HepG2 (cell line): ENCODE results near the gene ST6GALNAC4. TPM values are rescaled to one million over a fixed set of nuclear protein-coding genes. Genes with fewer than 3 reads are reported as not detected.

ENCODE experiments used
- AHDC1 ChIP-seq: sonication (generic); formaldehyde crosslinking; IDR thresholded peaks from 2 replicates; pipeline ENCODE4 v1.5.1; 2020; ENCODE audit warnings: mild to moderate bottlenecking, missing genetic modification reagents, borderline replicate concordance
- ASH2L ChIP-seq: fragments of 300-600, 200-600 bp; sonication (generic); IDR thresholded peaks from 2 replicates; pipeline ENCODE4 v1.7.0; 2017; ENCODE audit warnings: low read depth, mild to moderate bottlenecking, moderate library complexity, mixed read lengths, low read length; ENCODE audit not compliant: insufficient read length
- ETV6 ChIP-seq: sonication (generic); formaldehyde crosslinking; conservative IDR thresholded peaks from 2 replicates; pipeline ENCODE4 v1.4.0; 2020; ENCODE audit warnings: missing genetic modification reagents
- GFI1 ChIP-seq: sonication (generic); formaldehyde crosslinking; IDR thresholded peaks from 2 replicates; pipeline ENCODE4 v1.5.0; 2020; ENCODE audit warnings: missing genetic modification reagents, mild to moderate bottlenecking, borderline replicate concordance
- IRF2 ChIP-seq: IDR thresholded peaks from 2 replicates; pipeline ENCODE4 v1.6.1; 2018; ENCODE audit warnings: missing genetic modification reagents, missing compliant biosample characterization
- POLR2G ChIP-seq: fragments of 200-400 bp; formaldehyde crosslinking; IDR thresholded peaks from 2 replicates; pipeline ENCODE4 v1.6.1; 2018; ENCODE audit warnings: mild to moderate bottlenecking, low read depth, low read length, moderate library complexity
- RFX1 ChIP-seq: fragments of 450-650 bp; IDR thresholded peaks from 2 replicates; pipeline ENCODE4 v1.6.1; 2017
- TCF12 ChIP-seq, 2 experiments: fragments of 450-650 bp in 1 of 2; sonication (generic) in 1 of 2; formaldehyde crosslinking in 1 of 2; IDR thresholded peaks; 2 replicates each; pipeline versions ENCODE4 v1.6.1 to v1.8.0; 2017 to 2022; ENCODE audit warnings: antibody characterized with exemption in 1 of 2, mild to moderate bottlenecking in 1 of 2, missing genetic modification reagents in 1 of 2, moderate library complexity in 1 of 2
- ZBTB10 ChIP-seq: sonication (generic); formaldehyde crosslinking; IDR thresholded peaks from 2 replicates; pipeline ENCODE4 v1.4.0; 2020; ENCODE audit warnings: missing genetic modification reagents, borderline replicate concordance
- ZKSCAN1 ChIP-seq: fragments of 150-350 bp; IDR thresholded peaks from 2 replicates; pipeline ENCODE4 v1.6.1; 2014; ENCODE audit warnings: low read length
- ZNF12 ChIP-seq: sonication (generic); formaldehyde crosslinking; IDR thresholded peaks from 2 replicates; pipeline ENCODE4 v1.5.0; 2020; ENCODE audit warnings: missing genetic modification reagents
- ZNF276 ChIP-seq: sonication (generic); formaldehyde crosslinking; IDR thresholded peaks from 2 replicates; pipeline ENCODE4 v1.4.0; 2020; ENCODE audit warnings: mild to moderate bottlenecking, low read depth, missing genetic modification reagents
- ZNF552 ChIP-seq: sonication (generic); formaldehyde crosslinking; IDR thresholded peaks from 2 replicates; pipeline ENCODE4 v1.9.0; 2022; ENCODE audit warnings: missing genetic modification reagents, mild to moderate bottlenecking, borderline replicate concordance
- ZNF816 ChIP-seq: sonication (generic); formaldehyde crosslinking; IDR thresholded peaks from 2 replicates; pipeline ENCODE4 v1.8.0; 2022; ENCODE audit warnings: missing genetic modification reagents, mild to moderate bottlenecking, borderline replicate concordance
- polyA plus RNA-seq, 8 experiments: library from polyadenylated mRNA; depleted of rRNA in 3 of 8; stranded (reverse) in 7 of 8; unstranded in 1 of 8; fragments of >200 nt; fragmentation: Illumina TruSeq in 4 of 8; extraction: Trizol in 4 of 8; gene quantifications; 2 replicates each; pipeline versions ENCODE4 v1.2.1 to v1.2.3, GENCODE V29; 2011 to 2016; ENCODE audit warnings: low read depth in 4 of 8, missing spikeins in 1 of 8, mixed read lengths in 1 of 8; ENCODE audit not compliant: insufficient read depth in 1 of 8
- total RNA-seq, 5 experiments: library from RNA; depleted of rRNA; stranded (reverse); fragments of >200 nt; fragmentation: Illumina TruSeq; extraction: Trizol; gene quantifications; 2 replicates each; pipeline ENCODE4 v1.2.3, GENCODE V29; 2016; ENCODE audit warnings: low read depth in 1 of 5
- TF ChIP-seq, protein P1 (sequence below): sonication (generic); formaldehyde crosslinking; conservative IDR thresholded peaks from 2 replicates; pipeline ENCODE4 v1.4.0; 2020; ENCODE audit warnings: missing genetic modification reagents

The ST6GALNAC4 gene
- total and polyA plus RNA-seq, 2 of the 13 experiments (the other 11 are each of a cell fraction or from before 2014, with no cell fraction given): 18.8 to 27.7 TPM

DNA sequence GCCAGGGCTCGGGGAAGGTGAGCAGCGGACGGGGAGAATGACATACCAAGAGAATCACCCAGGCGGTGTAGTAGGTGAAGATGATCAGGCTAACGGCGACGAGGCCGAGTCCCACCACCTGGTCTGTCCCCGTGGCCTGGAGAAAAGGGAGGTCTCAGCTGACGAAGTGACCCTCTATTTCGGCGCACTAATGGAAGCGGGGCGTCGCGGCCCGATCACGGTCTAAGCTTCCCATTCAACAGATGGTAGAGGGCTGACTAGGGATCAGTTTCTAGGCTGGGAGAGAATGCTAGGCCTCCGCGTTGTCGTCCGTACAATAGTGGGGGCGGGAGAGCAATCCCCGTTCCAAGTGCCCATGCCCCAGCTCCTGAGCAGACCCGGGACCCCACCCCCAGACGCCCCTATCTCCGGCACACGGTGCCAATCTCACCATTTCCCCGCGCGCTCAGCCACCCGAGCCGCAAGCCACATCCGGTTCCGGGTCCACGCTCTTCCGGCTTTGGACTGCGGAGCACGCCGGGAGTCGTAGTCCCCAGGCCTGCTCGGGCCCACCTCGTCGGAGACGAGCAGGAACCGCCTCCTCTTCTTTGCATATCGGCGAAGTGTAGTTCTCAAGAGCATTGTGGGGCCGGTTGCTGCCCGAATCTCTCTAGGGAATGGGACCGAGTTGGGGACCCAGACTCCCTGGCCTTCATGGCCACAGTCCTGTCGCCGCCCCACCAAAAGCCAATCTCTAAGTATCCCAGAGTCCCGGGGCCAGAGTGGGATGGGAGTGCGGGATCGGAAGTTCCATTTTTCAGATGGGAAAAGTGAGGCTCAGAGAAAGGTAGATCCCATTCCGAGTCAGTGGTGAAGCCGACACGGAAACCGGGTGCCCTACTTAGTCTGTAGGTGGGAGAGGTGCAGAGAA is 20.8 kb upstream of the ST6GALNAC4 start, which contains the start of gene DPM2 (continued):
- no peak for TF ChIP-seq GFI1 (CRISPR knock-in tag)
- no peak for TF ChIP-seq ZNF276 (CRISPR knock-in tag)
- no peak for TF ChIP-seq ZNF816
- TF ChIP-seq ZBTB10: no peak
- TF ChIP-seq AHDC1 (CRISPR knock-in tag): no peak
- TF ChIP-seq ASH2L: peak; percentile 40
- TF ChIP-seq POLR2G: peak; percentile 89
- TF ChIP-seq IRF2 (CRISPR knock-in tag): peak; percentile 86
- TF ChIP-seq TCF12 (IDR thresholded peaks at IDR 0.05): no peak
- TF ChIP-seq TCF12 (CRISPR knock-in tag; IDR thresholded peaks at IDR 0.05): no peak
- TF ChIP-seq RFX1: no peak
- TF ChIP-seq ETV6 (CRISPR knock-in tag): peak; percentile 85
- TF ChIP-seq ZKSCAN1: no peak
- TF ChIP-seq, protein P1, sequence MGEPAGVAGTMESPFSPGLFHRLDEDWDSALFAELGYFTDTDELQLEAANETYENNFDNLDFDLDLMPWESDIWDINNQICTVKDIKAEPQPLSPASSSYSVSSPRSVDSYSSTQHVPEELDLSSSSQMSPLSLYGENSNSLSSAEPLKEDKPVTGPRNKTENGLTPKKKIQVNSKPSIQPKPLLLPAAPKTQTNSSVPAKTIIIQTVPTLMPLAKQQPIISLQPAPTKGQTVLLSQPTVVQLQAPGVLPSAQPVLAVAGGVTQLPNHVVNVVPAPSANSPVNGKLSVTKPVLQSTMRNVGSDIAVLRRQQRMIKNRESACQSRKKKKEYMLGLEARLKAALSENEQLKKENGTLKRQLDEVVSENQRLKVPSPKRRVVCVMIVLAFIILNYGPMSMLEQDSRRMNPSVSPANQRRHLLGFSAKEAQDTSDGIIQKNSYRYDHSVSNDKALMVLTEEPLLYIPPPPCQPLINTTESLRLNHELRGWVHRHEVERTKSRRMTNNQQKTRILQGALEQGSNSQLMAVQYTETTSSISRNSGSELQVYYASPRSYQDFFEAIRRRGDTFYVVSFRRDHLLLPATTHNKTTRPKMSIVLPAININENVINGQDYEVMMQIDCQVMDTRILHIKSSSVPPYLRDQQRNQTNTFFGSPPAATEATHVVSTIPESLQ (CRISPR knock-in tag): no peak
- no peak for TF ChIP-seq ZNF12
- TF ChIP-seq ZNF552 (CRISPR knock-in tag): no peak
